Calu3 (cell line): ENCODE data around the gene CHRM1. TPM values are rescaled to one million over a fixed set of nuclear protein-coding genes. Genes with fewer than 3 reads are reported as not detected.

Source experiments
- BruUV-seq: library from RNA; stranded (reverse); fragments of 400-500 nt; replicated peaks from 2 replicates; lab custom pipeline; 2021; lab: Mats Ljungman, UMichigan
- CTCF ChIA-PET: fragments of 300-600 bp; sonication (Branson Sonifier 250); formaldehyde crosslinking; loops from one replicate; lab custom pipeline; 2022; ENCODE audit warnings: antibody characterized with exemption; lab: Charles Lee
- DNase-seq: peaks from one replicate; pipeline ENCODE4 v3.0.0; 2022
- H3K27ac Mint-ChIP-seq: one replicate; pipeline ENCODE4 v1.8.0; 2022; ENCODE audit warnings: mixed read lengths; ENCODE audit not compliant: unreplicated experiment
- H3K27me3 Mint-ChIP-seq: one replicate; pipeline ENCODE4 v1.8.0; 2022; ENCODE audit warnings: mixed read lengths; ENCODE audit not compliant: unreplicated experiment
- H3K36me3 Mint-ChIP-seq: one replicate; pipeline ENCODE4 v1.8.0; 2022; ENCODE audit warnings: mild to moderate bottlenecking, moderate library complexity, mixed read lengths; ENCODE audit not compliant: insufficient read depth, unreplicated experiment
- H3K4me1 Mint-ChIP-seq: one replicate; pipeline ENCODE4 v1.8.0; 2022; ENCODE audit warnings: mild to moderate bottlenecking, low read depth, mixed read lengths; ENCODE audit not compliant: unreplicated experiment
- H3K4me3 Mint-ChIP-seq: one replicate; pipeline ENCODE4 v1.8.0; 2022; ENCODE audit warnings: mild to moderate bottlenecking, low read depth, moderate library complexity, mixed read lengths; ENCODE audit not compliant: unreplicated experiment
- H3K9me3 Mint-ChIP-seq: one replicate; pipeline ENCODE4 v1.8.0; 2022; ENCODE audit warnings: low read depth, mixed read lengths; ENCODE audit not compliant: unreplicated experiment
- CTCF ChIP-seq: fragments of 200-600 bp; IDR thresholded peaks from one replicate; pipeline ENCODE4 v1.8.0; 2022; ENCODE audit warnings: antibody characterized with exemption; ENCODE audit not compliant: unreplicated experiment
- intact Hi-C: fragments of 100-400 bp; cut with micrococcal nuclease; formaldehyde crosslinking; loops from one replicate; pipeline ENCODE4 v1.10.0; 2022; ENCODE audit not compliant: unreplicated experiment
- total RNA-seq: library from RNA; stranded (reverse); gene quantifications from 2 replicates; pipeline ENCODE4 v1.2.3, GENCODE V29; 2022

Gene CHRM1
- total RNA-seq, 1 experiment from 2014 or later: not detected

GRCh38 chr11:62910141-62910882 is 10.9 kb downstream of the CHRM1 start:
- intact Hi-C loops: no loop called here
- H3K27ac Mint-ChIP-seq: no peak overlapping the region
- H3K27me3 Mint-ChIP-seq: peaks cover 30% of the 10 kb centered on the region
- peaks cover 7% of the 10 kb centered on the region for H3K4me1 Mint-ChIP-seq
- no peak for DNase-seq
- TF ChIP-seq CTCF: no peak
- no peak overlapping the region for H3K4me3 Mint-ChIP-seq
- CTCF ChIA-PET: interaction anchor here (0.5 to 0.8 kb wide), 3 partner anchors 14 to 65 kb away, joined by 3 to 4 read pairs (median 3); no protein-coding TSS in a partner anchor
- H3K36me3 Mint-ChIP-seq: no peaks in the 10 kb centered on the region
- H3K9me3 Mint-ChIP-seq: no peaks in the 10 kb centered on the region
- BruUV-seq: no TSS peak

- BruUV-seq: no TSS peak
- peak; percentile 73 for DNase-seq
- H3K36me3 Mint-ChIP-seq: no peaks in the 10 kb centered on the region
- TF ChIP-seq CTCF: peak; percentile 63
- H3K4me1 Mint-ChIP-seq: peaks cover 12% of the 10 kb centered on the region
- CTCF ChIA-PET: interaction anchor here (0.6 to 1.2 kb wide), 6 partner anchors 11 to 118 kb away, joined by 3 to 13 read pairs (median 3); no protein-coding TSS in a partner anchor
- H3K27ac Mint-ChIP-seq: no peak overlapping the region
- peaks cover 40% of the 10 kb centered on the region for H3K27me3 Mint-ChIP-seq
- no peak overlapping the region for H3K4me3 Mint-ChIP-seq
- intact Hi-C loops: loop anchor here (1.0 to 5.0 kb wide), 2 partner anchors 66 to 303 kb away; no protein-coding TSS in a partner anchor
- H3K9me3 Mint-ChIP-seq: no peaks in the 10 kb centered on the region
Observed at GRCh38 chr11:62909107-62909894, 11.9 kb downstream of the CHRM1 start.

GRCh38 chr11:62908468-62909072 is 12.6 kb downstream of the CHRM1 start:
- H3K4me1 Mint-ChIP-seq: peaks cover 12% of the 10 kb centered on the region
- BruUV-seq: no TSS peak
- intact Hi-C loops: loop anchor here (1.0 to 5.0 kb wide), 2 partner anchors 67 to 304 kb away; no protein-coding TSS in a partner anchor
- CTCF ChIA-PET: interaction anchor here (0.6 to 1.2 kb wide), 5 partner anchors 10 to 117 kb away, joined by 3 to 13 read pairs (median 3); no protein-coding TSS in a partner anchor
- DNase-seq: no peak
- H3K27me3 Mint-ChIP-seq: peaks cover 48% of the 10 kb centered on the region
- H3K36me3 Mint-ChIP-seq: no peaks in the 10 kb centered on the region
- no peak overlapping the region for H3K27ac Mint-ChIP-seq
- no peaks in the 10 kb centered on the region for H3K9me3 Mint-ChIP-seq
- H3K4me3 Mint-ChIP-seq: no peak overlapping the region
- TF ChIP-seq CTCF: no peak
